ENCODE data around the gene KCTD15. TPM values are rescaled to one million over a fixed set of nuclear protein-coding genes. Genes with fewer than 3 reads are reported as not detected.

Gene KCTD15
- total RNA-seq, 1 experiment from 2014 or later: 59.9 TPM

- no peak overlapping the region for H3K4ac ChIP-seq (ENCODE audit: low read depth, low read length)
- DNase-seq: no peak
- H3K9me3 ChIP-seq (ENCODE audit: control insufficient read depth, low read depth, low read length): no peaks in the 10 kb centered on the region
- H2AK5ac ChIP-seq (ENCODE audit: insufficient read length, low read length): no peak overlapping the region
- H3K56ac ChIP-seq (ENCODE audit: insufficient read length, low read depth, low read length): no peak overlapping the region
- peaks cover 9 to 15% of the 10 kb centered on the region in 2 experiments for H3K4me1 Mint-ChIP-seq
- no peaks in the 10 kb centered on the region for H3K79me1 ChIP-seq (ENCODE audit: insufficient read depth, low read depth, low read length, poor library complexity, severe bottlenecking)
- peaks cover 13% of the 10 kb centered on the region for H3K27me3 Mint-ChIP-seq (ENCODE audit: low read depth)
- H3K14ac ChIP-seq (ENCODE audit: insufficient read depth, low read length): no peak overlapping the region
- no peaks in the 10 kb centered on the region for H4K20me1 ChIP-seq (ENCODE audit: control insufficient read depth, insufficient read depth, insufficient read length)
- H3K4me3 Mint-ChIP-seq: no peak overlapping the region
- H3K27ac Mint-ChIP-seq: no peak overlapping the region
- H2AFZ ChIP-seq (ENCODE audit: low read length): no peak overlapping the region
- H2BK12ac ChIP-seq (ENCODE audit: insufficient read length, low read depth, low read length): no peak overlapping the region
- H3K9ac ChIP-seq (ENCODE audit: extremely low read depth, insufficient read length, low read length): no peak overlapping the region
- H3K36me3 Mint-ChIP-seq (ENCODE audit: insufficient read depth in 1 of 3, low read depth in 3 of 3): no peaks in the 10 kb centered on the region; a peak in 1 of 7 replicates
- no peak for TF ChIP-seq CTCF (conservative IDR thresholded peaks at IDR 0.05)
- H3T11ph ChIP-seq (ENCODE audit: low read length): no peak overlapping the region
- no peak overlapping the region for H2BK120ac ChIP-seq (ENCODE audit: low read depth, low read length, poor library complexity, severe bottlenecking)
- H3K23ac ChIP-seq (ENCODE audit: insufficient read length, low read depth, low read length): no peak overlapping the region
- no peaks in the 10 kb centered on the region for H3K79me2 ChIP-seq (ENCODE audit: insufficient read depth, low read length)
- H3K27ac ChIP-seq (ENCODE audit: insufficient read length, low read depth, low read length): no peak overlapping the region
- H3K18ac ChIP-seq (ENCODE audit: insufficient read length, low read depth, low read length): no peak overlapping the region
- H4K8ac ChIP-seq (replicated peaks; ENCODE audit: insufficient read length, low read depth, low read length): no peak overlapping the region
- H2BK20ac ChIP-seq (ENCODE audit: low read depth, low read length, poor library complexity, severe bottlenecking): no peak overlapping the region
- no peaks in the 10 kb centered on the region for H3K9me3 Mint-ChIP-seq
- no peak overlapping the region for H4K91ac ChIP-seq (ENCODE audit: insufficient read length, low read depth, low read length)
- H2BK15ac ChIP-seq (ENCODE audit: low read depth, low read length): no peak overlapping the region
- H3K4me1 ChIP-seq (ENCODE audit: insufficient read depth, low read length): no peaks in the 10 kb centered on the region; the same call in 1 of the 2 replicates
- no peak overlapping the region for H4K5ac ChIP-seq (ENCODE audit: insufficient read length, low read depth, low read length)
- peaks cover 14% of the 10 kb centered on the region for H3K23me2 ChIP-seq (ENCODE audit: insufficient read length, low read depth, low read length, poor library complexity, severe bottlenecking)
- H2BK5ac ChIP-seq (ENCODE audit: insufficient read length, low read length): no peak overlapping the region
- H3K4me2 ChIP-seq (ENCODE audit: insufficient read depth, insufficient read length, low read length): no peak overlapping the region
- no peaks in the 10 kb centered on the region for H3K27me3 ChIP-seq (ENCODE audit: insufficient read depth, low read length)
These were observed 26.7 kb downstream of the KCTD15 start for GRCh38 chr19:33823341-33823740.

Measured in H9 (cell line).